Measurements from ENCODE around the gene WWTR1. TPM values are rescaled to one million over a fixed set of nuclear protein-coding genes. Genes with fewer than 3 reads are reported as not detected.

The WWTR1 gene
- polyA plus RNA-seq, 1 donor (not counting 4 experiments of a cell fraction or from before 2014, with no cell fraction given): 77.3 TPM

DNA sequence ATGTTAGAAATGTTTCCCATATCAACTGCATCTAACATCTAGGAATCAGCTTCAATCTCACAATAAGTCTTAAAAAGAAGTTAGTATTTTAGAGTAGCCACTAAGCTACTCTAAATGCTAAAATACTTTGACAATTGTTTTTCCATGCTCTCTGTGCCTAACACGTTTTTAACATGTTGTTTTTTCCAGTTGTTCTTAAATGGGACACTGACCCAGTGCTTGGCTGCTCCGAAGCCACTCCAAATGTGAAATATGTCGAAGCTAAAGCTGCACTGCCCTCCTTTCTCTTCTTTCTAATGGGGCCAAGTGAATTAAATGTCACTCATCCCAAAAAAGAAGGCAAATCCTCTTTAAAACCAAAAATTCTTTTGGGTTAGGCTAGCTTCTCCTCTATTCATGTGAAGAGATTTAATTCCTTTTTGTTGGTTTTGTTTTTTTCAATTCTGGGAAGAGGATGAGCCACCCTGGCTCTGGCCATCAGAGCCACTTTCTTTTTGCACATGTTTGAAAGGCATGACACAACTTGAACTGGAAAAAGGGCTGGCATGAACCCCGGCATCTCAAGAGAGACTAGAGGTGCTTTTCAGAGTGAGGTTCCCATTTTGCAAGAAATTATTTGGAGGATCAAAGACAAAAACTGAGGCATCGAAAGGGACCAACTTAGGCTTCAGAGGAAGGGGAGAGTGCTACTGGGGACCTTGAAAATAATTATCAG is 73.7 kb downstream of the WWTR1 start:
- no peaks in the 10 kb centered on the region for H3K9me1 ChIP-seq (ENCODE audit: control insufficient read depth, extremely low read depth, insufficient read depth, low read length)
- H3K9me3 ChIP-seq (ENCODE audit: control insufficient read depth, low read depth, low read length): no peaks in the 10 kb centered on the region
- H3K36me3 ChIP-seq (ENCODE audit: control insufficient read depth in 2 of 2, extremely low read depth in 1 of 2, insufficient read depth in 2 of 2, low read length in 2 of 2): no peaks in the 10 kb centered on the region
- peak overlapping the region; percentile 42 for H3K27ac ChIP-seq (ENCODE audit: control insufficient read depth, insufficient read depth, low read length)
- peaks cover 85% of the 10 kb centered on the region for H3K4me1 ChIP-seq (ENCODE audit: control insufficient read depth, extremely low read depth, insufficient read depth, low read length)
- no peaks in the 10 kb centered on the region for H3K27me3 ChIP-seq (ENCODE audit: control insufficient read depth, extremely low read depth, insufficient read depth, low read length)
- H3K4me2 ChIP-seq (ENCODE audit: control insufficient read depth, extremely low read depth, insufficient read depth, low read depth, low read length): peak overlapping the region; percentile 61
- H3K9ac ChIP-seq (ENCODE audit: control insufficient read depth, extremely low read depth, insufficient read depth, low read length): no peak overlapping the region
- DNase-seq (ENCODE audit: low read depth, low spot score) (no peak), FAIRE-seq (no peak)
- TF ChIP-seq EZH2 (IDR thresholded peaks at IDR 0.05; ENCODE audit: low read length) (no peak), CTCF (optimal IDR thresholded peaks at IDR 0.05 in 1 of 3, IDR thresholded peaks at IDR 0.05 in 1 of 3, conservative IDR thresholded peaks at IDR 0.05 in 1 of 3; ENCODE audit: extremely low read depth in 1 of 3, insufficient read depth in 2 of 3, low read length in 3 of 3) (no peak)
- no peak overlapping the region for H2AFZ ChIP-seq (ENCODE audit: control insufficient read depth, low read length)
- H4K20me1 ChIP-seq (ENCODE audit: control insufficient read depth, extremely low read depth, insufficient read depth, low read length): no peaks in the 10 kb centered on the region
- dilution Hi-C loops (cut with MboI; ENCODE audit: extremely low pct_ligation_motif_present, low sequenced_read_pairs): no loop called here
- no peak overlapping the region for H3K4me3 ChIP-seq (ENCODE audit: control insufficient read depth in 2 of 3, extremely low read depth in 1 of 3, insufficient read depth in 2 of 3, low read depth in 1 of 3, low read length in 3 of 3)
- H3K79me2 ChIP-seq (ENCODE audit: control insufficient read depth, insufficient read depth, low read length): peaks cover 28% of the 10 kb centered on the region

DNA sequence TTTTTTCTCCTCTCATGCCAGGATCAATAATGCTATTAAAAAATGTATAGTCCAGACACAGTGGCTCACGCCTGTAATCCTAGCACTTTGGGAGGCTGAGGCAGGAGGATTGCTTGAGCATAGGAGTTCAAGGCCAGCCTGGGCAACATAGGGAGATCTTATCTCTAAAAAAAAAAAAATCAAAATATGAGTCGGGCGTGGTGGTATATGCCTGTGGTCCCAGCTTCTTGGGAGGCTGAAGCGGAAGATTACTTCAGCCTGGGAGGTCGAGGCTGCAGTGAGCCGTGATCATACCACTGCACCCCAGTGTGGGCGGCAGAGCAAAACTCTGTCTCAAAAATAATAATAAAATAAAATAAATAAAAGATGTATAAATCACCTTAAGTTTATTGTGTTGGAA is 75.4 kb downstream of the WWTR1 start:
- no peaks in the 10 kb centered on the region for H3K9me1 ChIP-seq (ENCODE audit: control insufficient read depth, extremely low read depth, insufficient read depth, low read length)
- no peak for DNase-seq (ENCODE audit: low read depth, low spot score)
- H3K36me3 ChIP-seq (ENCODE audit: control insufficient read depth in 2 of 2, extremely low read depth in 1 of 2, insufficient read depth in 2 of 2, low read length in 2 of 2): no peaks in the 10 kb centered on the region
- no peaks in the 10 kb centered on the region for H3K27me3 ChIP-seq (ENCODE audit: control insufficient read depth, extremely low read depth, insufficient read depth, low read length)
- H4K20me1 ChIP-seq (ENCODE audit: control insufficient read depth, extremely low read depth, insufficient read depth, low read length): no peaks in the 10 kb centered on the region
- H3K4me3 ChIP-seq (ENCODE audit: control insufficient read depth in 2 of 3, extremely low read depth in 1 of 3, insufficient read depth in 2 of 3, low read depth in 1 of 3, low read length in 3 of 3): no peak overlapping the region
- H3K27ac ChIP-seq (ENCODE audit: control insufficient read depth, insufficient read depth, low read length): peak overlapping the region; percentile 97
- H3K9ac ChIP-seq (ENCODE audit: control insufficient read depth, extremely low read depth, insufficient read depth, low read length): peak overlapping the region; percentile 82
- no peak for FAIRE-seq
- TF ChIP-seq CTCF (optimal IDR thresholded peaks at IDR 0.05 in 1 of 3, IDR thresholded peaks at IDR 0.05 in 1 of 3, conservative IDR thresholded peaks at IDR 0.05 in 1 of 3; ENCODE audit: extremely low read depth in 1 of 3, insufficient read depth in 2 of 3, low read length in 3 of 3) (no peak), EZH2 (IDR thresholded peaks at IDR 0.05; ENCODE audit: low read length) (no peak)
- peaks cover 96% of the 10 kb centered on the region for H3K4me1 ChIP-seq (ENCODE audit: control insufficient read depth, extremely low read depth, insufficient read depth, low read length)
- peaks cover 28% of the 10 kb centered on the region for H3K79me2 ChIP-seq (ENCODE audit: control insufficient read depth, insufficient read depth, low read length)
- peak overlapping the region; percentile 88 for H3K4me2 ChIP-seq (ENCODE audit: control insufficient read depth, extremely low read depth, insufficient read depth, low read depth, low read length)
- dilution Hi-C loops (cut with MboI; ENCODE audit: extremely low pct_ligation_motif_present, low sequenced_read_pairs): no loop called here
- no peak overlapping the region for H2AFZ ChIP-seq (ENCODE audit: control insufficient read depth, low read length)
- H3K9me3 ChIP-seq (ENCODE audit: control insufficient read depth, low read depth, low read length): no peaks in the 10 kb centered on the region
